Skin of body (tissue), 2 donors: ENCODE data around the gene MTHFR. TPM values are rescaled to one million over a fixed set of nuclear protein-coding genes. Genes with fewer than 3 reads are reported as not detected.

Experiments used
- DNase-seq: peaks from one replicate; lab custom pipeline; 2025; lab: John Stamatoyannopoulos, UW
- total RNA-seq: library from RNA; depleted of rRNA; stranded (reverse); fragments of >200 nt; gene quantifications from one replicate; pipeline ENCODE4 v1.2.3, GENCODE V29; 2014

MTHFR gene
- total RNA-seq, 1 donor from 2014 or later = 22.5 TPM

DNA sequence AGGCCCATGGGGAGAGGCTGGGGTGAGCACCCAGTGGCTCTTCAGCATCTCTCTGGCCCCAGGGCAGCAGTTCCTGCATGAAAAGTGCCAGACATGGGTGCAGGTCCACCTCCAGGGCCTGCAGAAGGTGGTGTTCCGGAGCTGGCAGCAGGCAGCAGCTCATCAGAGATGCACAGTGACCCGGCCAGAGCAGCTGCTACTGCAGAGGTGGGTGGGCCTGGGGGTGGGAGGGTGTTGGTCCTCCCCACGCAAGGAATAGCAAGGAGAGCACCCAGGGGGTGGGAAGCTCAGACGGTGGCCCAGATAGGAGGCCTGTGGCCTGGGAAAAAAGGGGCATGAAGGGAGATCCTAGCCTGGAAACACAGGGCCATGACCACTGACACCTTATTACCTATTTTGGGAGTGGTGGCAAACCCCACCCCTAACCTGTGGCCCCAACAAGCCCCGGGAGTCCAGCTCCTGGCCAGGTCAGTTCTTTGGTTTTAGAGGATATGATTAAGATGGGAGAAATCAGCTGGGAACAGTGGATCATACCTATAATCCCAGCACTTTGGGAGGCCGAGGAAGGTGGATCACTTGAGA lies 23.5 kb downstream of the MTHFR start:
- DNase-seq = no peak

GRCh38 chr1:11781297-11781696 lies 24.5 kb downstream of the MTHFR start:
- no peak for DNase-seq

DNA sequence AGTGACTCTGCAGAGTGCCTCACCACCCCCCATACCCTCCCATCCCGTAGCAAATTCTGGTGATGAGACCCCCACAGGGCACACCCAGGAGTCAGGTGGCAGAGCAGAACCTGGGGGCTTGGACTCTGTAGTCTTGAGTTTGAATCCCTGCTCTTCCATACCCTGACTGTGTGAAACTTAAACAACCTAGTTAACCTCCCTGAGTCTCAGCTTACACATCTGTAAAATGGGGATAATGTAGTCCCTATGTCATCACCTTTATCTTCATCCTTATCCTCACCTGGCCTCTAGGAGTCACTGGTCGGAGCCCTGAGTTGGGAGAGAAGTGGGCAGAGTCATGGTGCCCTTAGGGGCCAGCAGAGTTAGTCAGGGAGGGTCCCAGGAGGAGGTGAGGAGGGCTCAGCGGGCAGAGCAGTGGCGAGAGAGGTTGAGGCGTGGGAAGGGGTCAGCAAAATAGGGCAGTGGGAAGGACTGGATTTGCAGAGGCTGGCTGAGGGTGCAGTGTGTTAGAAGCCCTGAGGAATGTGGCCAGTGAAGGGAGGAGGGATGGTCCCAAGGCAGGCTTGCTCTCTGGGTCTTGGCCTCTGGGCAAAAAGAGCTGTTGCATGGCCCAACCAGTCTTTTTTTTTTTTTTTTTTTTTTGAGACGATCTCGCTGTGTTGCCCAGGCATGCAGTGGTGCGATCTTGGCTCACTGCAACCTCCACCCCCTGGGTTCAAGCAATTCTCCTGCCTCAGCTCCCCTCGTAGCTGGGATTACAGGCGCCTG lies 25.2 kb downstream of the MTHFR start:
- no peak for DNase-seq

GRCh38 chr1:11779715-11780379 lies 25.9 kb downstream of the MTHFR start:
- no peak for DNase-seq

GRCh38 chr1:11778844-11779623 lies 26.7 kb downstream of the MTHFR start:
- no peak for DNase-seq

- DNase-seq = no peak
Observed at GRCh38 chr1:11778336-11778735, 27.4 kb downstream of the MTHFR start.

- no peak for DNase-seq
Observed at GRCh38 chr1:11777658-11778322, 28.0 kb downstream of the MTHFR start.

DNA sequence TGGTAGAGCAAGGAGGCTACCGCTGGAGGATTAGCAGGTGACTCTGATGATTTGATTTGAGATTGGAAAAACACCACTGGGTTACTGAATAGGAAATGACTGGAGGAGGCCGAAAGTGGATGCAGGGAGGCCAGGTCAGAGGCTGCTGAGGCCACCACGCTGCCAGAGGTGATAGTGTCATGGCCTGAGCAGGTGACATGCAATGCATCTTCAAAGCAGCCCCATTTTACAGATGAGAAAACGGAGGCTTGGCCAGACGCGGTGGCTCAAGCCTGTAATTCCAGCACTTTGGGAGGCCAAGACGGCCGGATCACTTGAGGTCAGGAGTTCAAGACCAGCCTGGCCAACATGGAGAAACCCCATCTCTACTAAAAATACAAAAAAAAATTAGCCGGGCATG lies 31.0 kb downstream of the MTHFR start:
- DNase-seq = no peak

DNA sequence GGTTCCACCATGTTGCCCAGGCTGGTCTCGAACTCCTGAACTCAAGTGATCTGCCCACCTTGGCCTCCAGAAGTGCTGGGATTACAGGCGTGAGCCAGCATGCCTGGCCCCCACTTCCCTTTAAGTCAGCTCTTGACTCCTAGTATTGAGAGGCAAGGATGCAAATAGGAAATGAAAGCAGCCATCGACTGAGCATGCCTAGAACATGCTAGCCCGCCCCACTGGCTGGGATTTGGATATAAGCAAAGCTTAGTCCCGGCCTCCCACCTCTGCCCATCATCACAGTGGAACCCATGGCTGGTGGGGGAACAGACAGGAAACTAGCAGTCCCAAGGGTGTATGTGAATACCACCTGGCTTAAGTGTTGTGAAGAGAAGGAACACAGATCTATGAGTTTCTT lies 33.3 kb downstream of the MTHFR start:
- DNase-seq = no peak

GRCh38 chr1:11771481-11772043 lies 34.2 kb downstream of the MTHFR start:
- DNase-seq = no peak

DNA sequence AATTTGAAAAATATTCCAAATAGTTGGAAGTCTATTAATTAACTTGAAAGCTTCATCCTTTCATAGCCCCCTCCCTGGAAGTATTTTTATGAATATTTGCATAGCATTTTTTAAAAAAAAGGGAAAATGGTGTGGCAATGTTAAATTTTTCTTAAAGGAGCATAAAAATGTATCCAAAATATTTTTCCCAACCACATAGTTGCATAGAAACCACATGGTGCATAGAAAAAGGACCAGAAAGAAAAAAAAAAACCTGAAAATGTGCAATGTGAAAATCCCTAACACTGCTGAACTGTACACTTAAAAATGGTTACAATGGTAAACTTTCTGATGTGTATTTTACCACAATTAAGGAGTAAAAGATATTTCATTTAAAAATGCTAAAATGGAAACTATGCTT lies 35.8 kb downstream of the MTHFR start:
- no peak for DNase-seq

GRCh38 chr1:11769274-11769673 lies 36.5 kb downstream of the MTHFR start:
- DNase-seq = no peak

- no peak for DNase-seq
Observed at GRCh38 chr1:11768821-11769220, 36.9 kb downstream of the MTHFR start.

DNA sequence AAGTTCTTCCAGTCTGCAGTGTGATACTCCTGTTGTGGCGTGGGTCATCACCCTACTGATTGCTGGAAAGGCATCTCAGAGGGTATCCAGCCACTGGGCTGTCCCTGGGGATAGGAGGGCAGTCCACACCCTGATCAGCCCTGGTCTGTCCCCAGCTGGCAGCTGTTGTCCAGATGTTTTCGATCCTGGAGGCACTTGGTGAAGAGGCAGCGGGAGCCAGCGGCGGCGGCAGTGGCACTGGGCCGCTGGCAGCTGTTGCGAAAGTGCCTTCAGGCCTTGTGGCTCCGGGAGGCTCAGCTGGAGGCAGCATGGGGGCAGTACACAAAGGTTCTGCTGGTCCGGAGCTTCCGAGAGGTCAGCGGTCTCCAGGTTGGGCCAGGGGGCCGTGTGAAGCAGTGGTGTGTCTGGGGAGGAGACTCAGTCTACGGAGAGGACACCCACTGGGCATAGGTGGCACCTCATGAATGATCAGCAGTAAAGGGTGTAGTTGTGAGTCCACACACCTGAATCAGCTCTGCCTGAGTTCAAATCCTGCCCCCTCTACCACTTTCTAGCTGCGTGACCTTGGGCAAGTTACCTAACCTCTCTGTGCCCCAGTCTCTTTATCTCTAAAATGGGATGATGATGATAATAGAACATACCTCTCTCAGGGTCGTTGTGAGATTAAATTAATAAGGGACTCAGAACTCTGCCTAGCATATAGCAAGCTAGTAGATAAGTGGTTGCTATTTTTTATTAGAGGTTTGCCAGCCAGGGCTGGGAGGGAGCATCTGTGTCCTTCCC lies 37.7 kb downstream of the MTHFR start:
- DNase-seq = no peak

- DNase-seq = no peak
Observed at GRCh38 chr1:11766429-11766776, 39.4 kb downstream of the MTHFR start.

DNA sequence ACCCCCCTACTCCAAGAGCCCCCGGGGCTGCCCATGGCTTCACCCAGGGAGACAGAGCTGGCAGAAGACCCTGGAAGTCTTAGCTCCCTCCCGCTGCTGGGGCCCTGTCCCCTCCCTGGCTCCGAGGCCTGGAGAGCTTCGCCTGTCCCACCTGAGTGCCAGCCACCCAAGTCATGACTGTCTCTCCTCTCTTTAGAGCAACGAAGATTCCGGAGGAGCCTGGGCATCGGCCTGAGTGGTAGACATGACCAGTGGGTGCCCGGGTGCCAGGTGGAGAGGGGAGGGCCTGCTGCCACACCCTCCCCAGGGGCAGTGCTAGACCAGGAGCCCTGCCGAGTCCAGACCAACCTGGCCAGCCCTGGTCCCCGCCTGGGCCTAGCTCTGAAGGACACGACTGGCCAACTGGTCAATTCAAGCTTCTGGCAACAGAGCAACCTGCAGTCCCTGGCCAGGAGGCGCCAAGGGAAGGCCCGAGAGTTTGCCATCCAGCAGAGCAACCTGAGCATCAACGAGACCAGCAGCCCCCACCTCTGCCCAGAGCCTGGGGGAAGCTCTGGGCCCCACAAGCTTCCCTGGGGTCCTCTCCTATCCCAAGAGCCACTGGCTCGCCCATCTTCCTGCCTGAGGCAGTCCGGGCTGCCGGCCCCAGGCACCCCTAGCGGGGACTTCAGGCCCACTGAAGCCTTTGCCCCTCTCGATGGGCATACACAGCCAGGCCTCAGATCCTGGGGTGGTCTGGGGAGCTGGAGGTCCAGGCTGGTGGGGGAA lies 39.9 kb downstream of the MTHFR start:
- no peak for DNase-seq

- DNase-seq = no peak
Observed at GRCh38 chr1:11764519-11764918, 41.2 kb downstream of the MTHFR start.

GRCh38 chr1:11764115-11764514 lies 41.6 kb downstream of the MTHFR start:
- no peak for DNase-seq

DNA sequence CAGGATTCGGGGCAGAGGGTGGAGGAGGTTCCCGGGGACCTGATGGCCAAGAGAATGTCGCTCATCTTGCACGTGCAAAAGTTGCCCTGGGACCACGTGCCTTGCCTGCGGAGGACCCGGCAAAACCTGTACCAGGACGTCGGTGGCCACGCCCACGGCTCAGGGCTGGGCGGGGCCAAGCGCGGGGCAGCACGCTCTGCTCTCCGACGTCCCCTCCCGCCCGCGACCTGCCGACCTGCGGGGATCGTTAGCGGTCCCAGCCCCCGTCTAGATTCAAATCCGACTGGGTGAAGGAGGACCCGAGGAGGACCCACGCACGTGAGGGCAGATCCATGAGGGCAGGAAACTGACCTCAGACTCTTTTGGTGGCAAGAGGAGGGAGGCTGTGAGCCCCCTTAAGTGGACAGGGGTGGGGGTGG lies 43.8 kb downstream of the MTHFR start, which contains the start of gene C1orf167:
Gene C1orf167 (plus strand): TSS at position 206 of the 419 bp plus-strand sequence. CDS start 2,208 bp downstream, outside the sequence.
- DNase-seq = no peak
